ENCODE results near the gene PDLIM1. TPM values are rescaled to one million over a fixed set of nuclear protein-coding genes. Genes with fewer than 3 reads are reported as not detected.

PDLIM1 gene
- polyA plus RNA-seq, 1 of the 3 experiments (the other 2 are of a cell fraction) = 97.2 TPM

GRCh38 chr10:95265572-95265971 lies 25.2 kb downstream of the PDLIM1 start:
- Histone ChIP-seq H3K9ac (no peak overlapping the region), H3K36me3 (replicated peaks in 1 of 2; ENCODE audit: control insufficient read depth in 1 of 2, insufficient read depth in 2 of 2, low read length in 1 of 2) (peaks cover 3 to 27% of the 10 kb centered on the region in 2 experiments), H2AFZ (ENCODE audit: low read depth) (no peak overlapping the region), H3K79me2 (ENCODE audit: insufficient read depth) (peaks cover 4% of the 10 kb centered on the region; the same call in 1 of the 2 replicates), H3K27ac (ENCODE audit: low read depth in 2 of 2, low read length in 1 of 2) (no peak overlapping the region; a peak in 1 of 4 replicates), H3K4me2 (no peak overlapping the region), H3K9me3 (no peaks in the 10 kb centered on the region), H3K4me3 (ENCODE audit: low read depth in 2 of 2, low read length in 1 of 2) (no peak overlapping the region), H3K27me3 (ENCODE audit: insufficient read depth) (no peaks in the 10 kb centered on the region), H4K20me1 (ENCODE audit: insufficient read depth) (no peaks in the 10 kb centered on the region), H3F3A (replicated peaks; ENCODE audit: insufficient read depth) (peaks cover 5% of the 10 kb centered on the region), H3K4me1 (ENCODE audit: control insufficient read depth in 1 of 2, insufficient read depth in 2 of 2, low read depth in 1 of 2, low read length in 1 of 2) (peaks cover 8 to 15% of the 10 kb centered on the region in 2 experiments; a peak in 3 of 4 replicates), H3K9me2 (no peaks in the 10 kb centered on the region)
- CTCF ChIA-PET = interaction anchor here (2.8 to 4.7 kb wide), 2 partner anchors 19 to 23 kb away, joined by 16 to 17 read pairs; no protein-coding TSS in a partner anchor
- DNase-seq = no peak
- TF ChIP-seq USF1 (IDR thresholded peaks at IDR 0.05; ENCODE audit: borderline replicate concordance, low read depth) (no peak), GABPA (IDR thresholded peaks at IDR 0.05; ENCODE audit: low read depth) (no peak), MXI1 (IDR thresholded peaks at IDR 0.05; ENCODE audit: low read depth, low read length) (no peak), NFIC (IDR thresholded peaks at IDR 0.05; ENCODE audit: borderline replicate concordance) (no peak), TCF12 (IDR thresholded peaks at IDR 0.05) (no peak), TEAD4 (IDR thresholded peaks at IDR 0.05; ENCODE audit: borderline replicate concordance, insufficient read depth) (no peak), TAF1 (IDR thresholded peaks at IDR 0.05; ENCODE audit: borderline replicate concordance, low read depth, low read length) (no peak), SIN3A (IDR thresholded peaks at IDR 0.05; ENCODE audit: borderline replicate concordance, low read depth, low read length) (no peak), YY1 (IDR thresholded peaks at IDR 0.05; ENCODE audit: low read depth) (no peak), ELF1 (IDR thresholded peaks at IDR 0.05) (no peak), JUND (IDR thresholded peaks at IDR 0.05) (no peak), FOXM1 (IDR thresholded peaks at IDR 0.05; ENCODE audit: low read depth) (no peak)
- POLR2A ChIA-PET = interaction anchor here (0.6 kb wide), 1 partner anchor 95 kb away, joined by 5 read pairs; no protein-coding TSS in a partner anchor
- 96% methylated on average over 8 of the region's 8 CpGs for WGBS (ENCODE audit: low lambda C conversion rate)

- WGBS (ENCODE audit: low lambda C conversion rate) = 75% methylated on average over 6 of the region's 6 CpGs
- POLR2A ChIA-PET = no interaction called here
- Histone ChIP-seq H3F3A (replicated peaks; ENCODE audit: insufficient read depth) (peaks cover 9% of the 10 kb centered on the region), H3K4me1 (ENCODE audit: control insufficient read depth in 1 of 2, insufficient read depth in 2 of 2, low read depth in 1 of 2, low read length in 1 of 2) (peaks cover 8 to 27% of the 10 kb centered on the region in 2 experiments; a peak in 3 of 4 replicates), H4K20me1 (ENCODE audit: insufficient read depth) (no peaks in the 10 kb centered on the region), H3K9me3 (no peaks in the 10 kb centered on the region), H3K4me3 (ENCODE audit: low read depth in 2 of 2, low read length in 1 of 2) (no peak overlapping the region), H2AFZ (ENCODE audit: low read depth) (no peak overlapping the region), H3K79me2 (ENCODE audit: insufficient read depth) (0 out of 2 replicates have a peak, but pooled peaks cover 3% of the 10 kb centered on the region), H3K9ac (no peak overlapping the region), H3K9me2 (no peaks in the 10 kb centered on the region), H3K4me2 (no peak overlapping the region), H3K27ac (ENCODE audit: low read depth in 2 of 2, low read length in 1 of 2) (no peak overlapping the region), H3K36me3 (replicated peaks in 1 of 2; ENCODE audit: control insufficient read depth in 1 of 2, insufficient read depth in 2 of 2, low read length in 1 of 2) (peaks cover 3 to 24% of the 10 kb centered on the region in 2 experiments), H3K27me3 (ENCODE audit: insufficient read depth) (no peaks in the 10 kb centered on the region)
- CTCF ChIA-PET = interaction anchor here (0.6 to 4.7 kb wide), 5 partner anchors 18 to 114 kb away, joined by 3 to 17 read pairs (median 8); no protein-coding TSS in a partner anchor
- DNase-seq = no peak
- TF ChIP-seq ELF1 (IDR thresholded peaks at IDR 0.05) (no peak), USF1 (IDR thresholded peaks at IDR 0.05; ENCODE audit: borderline replicate concordance, low read depth) (no peak), RAD21 (IDR thresholded peaks at IDR 0.05; ENCODE audit: low read length) (no peak), SIN3A (IDR thresholded peaks at IDR 0.05; ENCODE audit: borderline replicate concordance, low read depth, low read length) (no peak), REST (IDR thresholded peaks at IDR 0.05; ENCODE audit: low read depth, low read length) (no peak)
These were observed 26.4 kb downstream of the PDLIM1 start for GRCh38 chr10:95264227-95265051.

All from SK-N-SH (cell line).